Activated CD8-positive, alpha-beta T cell treated with anti-CD3 and anti-CD28 coated beads, Interleukin-2, amount 10 ng/mL, durations not matched to agents 7 days and 5 days (primary cell): ENCODE measurements around the gene NEK2. TPM values are rescaled to one million over a fixed set of nuclear protein-coding genes. Genes with fewer than 3 reads are reported as not detected.
"Not testable (repeated sequence)": the region's sequence is repeated elsewhere in the genome, so short reads cannot be mapped to it uniquely, and the experiment has no call there.

Source experiments
- ATAC-seq: fragments of 150-1000 bp; cut with Tn5 transposase; one replicate; pipeline ENCODE4 v1.10.0; 2021; ENCODE audit warnings: moderate library complexity
- CTCF ChIA-PET: fragments of 350-600 bp; sonication (Branson Sonifier 250); formaldehyde crosslinking; loops from one replicate; lab custom pipeline; 2021; ENCODE audit warnings: antibody characterized with exemption; lab: Charles Lee
- POLR2A ChIA-PET: fragments of 350-600 bp; sonication (Branson Sonifier 250); formaldehyde crosslinking; loops from one replicate; lab custom pipeline; 2021; ENCODE audit warnings: antibody characterized with exemption; lab: Charles Lee
- DNase-seq: peaks from one replicate; pipeline ENCODE4 v3.0.0-alpha.2; 2020
- H3K27ac Mint-ChIP-seq: one replicate; pipeline ENCODE4 v1.8.0; 2021; ENCODE audit warnings: mild to moderate bottlenecking, mixed read lengths
- H3K27me3 Mint-ChIP-seq: one replicate; pipeline ENCODE4 v1.8.0; 2021; ENCODE audit warnings: low read depth, mixed read lengths
- H3K36me3 Mint-ChIP-seq: one replicate; pipeline ENCODE4 v1.8.0; 2021; ENCODE audit warnings: low read depth, mixed read lengths
- H3K4me1 Mint-ChIP-seq: one replicate; pipeline ENCODE4 v1.8.0; 2021; ENCODE audit warnings: low read depth, mixed read lengths
- H3K4me3 Mint-ChIP-seq: one replicate; pipeline ENCODE4 v1.8.0; 2021; ENCODE audit warnings: mild to moderate bottlenecking, mixed read lengths
- H3K9me3 Mint-ChIP-seq: one replicate; pipeline ENCODE4 v1.8.0; 2022; ENCODE audit warnings: mixed read lengths; ENCODE audit not compliant: insufficient read depth
- total RNA-seq, 2 experiments: library from RNA; stranded (reverse); gene quantifications; one replicate each; pipeline ENCODE4 v1.2.3, GENCODE V29; 2021

Gene NEK2
- total RNA-seq, 2 experiments from 2014 or later, result 52.6 to 54.1 TPM

DNA sequence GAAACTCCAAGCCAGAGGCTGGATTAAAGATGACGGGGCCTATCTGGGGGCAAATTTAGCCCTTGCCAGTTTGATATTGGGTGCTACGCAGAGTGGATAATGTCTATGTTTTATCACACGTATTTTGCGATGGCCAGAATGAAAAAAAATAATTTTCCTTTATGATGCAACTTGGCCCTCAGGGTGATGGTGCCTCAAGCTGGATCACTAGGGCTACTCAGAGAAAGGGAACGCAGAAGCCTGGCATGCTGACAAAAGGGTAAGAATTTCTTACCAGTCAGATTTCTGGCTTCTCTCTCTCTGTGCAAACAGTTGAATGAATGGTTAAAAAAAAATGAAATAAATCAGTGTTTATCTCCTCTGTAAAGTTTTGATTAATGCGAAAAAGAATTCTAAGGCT, 32.6 kb upstream of the NEK2 start:
- no peaks in the 10 kb centered on the region for H3K27me3 Mint-ChIP-seq
- peaks cover 3% of the 10 kb centered on the region for H3K9me3 Mint-ChIP-seq
- ChIA-PET CTCF (interaction anchor here (3.1 kb wide), 1 partner anchor 10 kb away, joined by 20 read pairs; no protein-coding TSS in a partner anchor), POLR2A (no interaction called here)
- H3K36me3 Mint-ChIP-seq, result no peaks in the 10 kb centered on the region
- H3K4me1 Mint-ChIP-seq, result peaks cover 5% of the 10 kb centered on the region
- ATAC-seq (no peak), DNase-seq (no peak)
- H3K4me3 Mint-ChIP-seq, result no peak overlapping the region
- no peak overlapping the region for H3K27ac Mint-ChIP-seq

DNA sequence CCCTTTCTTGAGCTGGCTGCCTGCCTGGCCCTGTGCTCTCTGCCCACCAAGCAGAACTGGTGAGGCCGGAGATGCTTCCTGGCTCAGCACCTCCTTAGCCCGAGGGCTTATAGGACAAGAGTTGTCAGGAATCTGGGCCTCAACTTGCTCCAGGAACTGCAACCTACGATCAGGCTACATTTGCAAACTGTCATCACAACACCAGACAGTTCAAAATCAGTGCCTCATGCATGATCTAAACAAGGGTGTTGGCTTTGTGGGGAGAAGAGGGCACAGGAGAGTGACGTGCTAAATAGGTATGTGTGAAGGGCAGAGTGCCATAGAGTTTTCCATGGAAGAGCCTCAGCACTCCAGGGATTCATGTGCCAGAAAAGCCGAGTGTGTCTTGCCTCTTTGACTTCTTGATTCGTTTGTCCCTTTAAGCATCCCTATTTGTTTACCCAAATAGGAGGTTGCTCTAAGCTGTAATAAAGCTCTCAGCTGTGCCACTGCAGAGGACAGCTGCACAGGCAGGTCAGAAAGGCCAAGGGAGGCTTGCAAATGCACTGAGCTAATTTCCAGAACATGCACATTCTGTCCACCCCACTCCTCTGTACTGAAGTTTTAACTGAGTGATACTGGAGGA, 30.2 kb upstream of the NEK2 start:
- DNase-seq, result no peak
- no peak overlapping the region for H3K4me3 Mint-ChIP-seq
- ATAC-seq, result no peak
- H3K27me3 Mint-ChIP-seq, result peaks cover 3% of the 10 kb centered on the region
- CTCF ChIA-PET, result no interaction called here
- POLR2A ChIA-PET, result no interaction called here
- H3K27ac Mint-ChIP-seq, result no peak overlapping the region
- no peaks in the 10 kb centered on the region for H3K9me3 Mint-ChIP-seq
- H3K4me1 Mint-ChIP-seq, result no peaks in the 10 kb centered on the region
- no peaks in the 10 kb centered on the region for H3K36me3 Mint-ChIP-seq

DNA sequence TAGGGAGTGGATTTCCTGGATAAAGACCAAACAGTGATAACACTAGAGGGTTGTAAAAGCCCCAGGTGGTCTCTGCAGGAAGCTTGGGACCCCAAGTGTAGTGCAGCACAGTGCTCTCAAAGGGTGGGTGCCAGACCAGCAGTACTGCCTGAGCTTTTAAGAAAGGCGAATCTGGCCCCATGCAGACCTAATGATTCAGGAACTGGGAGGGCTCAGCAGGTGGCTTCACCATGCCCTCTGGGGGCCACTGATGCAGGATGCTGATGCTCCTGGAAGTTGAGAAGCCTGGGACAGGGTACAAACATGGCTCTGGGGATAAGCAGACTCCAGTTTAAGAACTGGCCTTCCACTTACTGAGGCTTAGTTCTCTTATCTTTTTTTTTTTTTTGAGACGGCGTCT, 29.1 kb upstream of the NEK2 start:
- Mint-ChIP-seq H3K4me3 (no peak overlapping the region), H3K27me3 (peaks cover 3% of the 10 kb centered on the region), H3K36me3 (no peaks in the 10 kb centered on the region), H3K4me1 (no peaks in the 10 kb centered on the region), H3K27ac (no peak overlapping the region), H3K9me3 (no peaks in the 10 kb centered on the region)
- ChIA-PET POLR2A (no interaction called here), CTCF (interaction anchor here (0.8 kb wide), 1 partner anchor 24 kb away, joined by 4 read pairs; no protein-coding TSS in a partner anchor)
- DNase-seq (no peak), ATAC-seq (no peak)

DNA sequence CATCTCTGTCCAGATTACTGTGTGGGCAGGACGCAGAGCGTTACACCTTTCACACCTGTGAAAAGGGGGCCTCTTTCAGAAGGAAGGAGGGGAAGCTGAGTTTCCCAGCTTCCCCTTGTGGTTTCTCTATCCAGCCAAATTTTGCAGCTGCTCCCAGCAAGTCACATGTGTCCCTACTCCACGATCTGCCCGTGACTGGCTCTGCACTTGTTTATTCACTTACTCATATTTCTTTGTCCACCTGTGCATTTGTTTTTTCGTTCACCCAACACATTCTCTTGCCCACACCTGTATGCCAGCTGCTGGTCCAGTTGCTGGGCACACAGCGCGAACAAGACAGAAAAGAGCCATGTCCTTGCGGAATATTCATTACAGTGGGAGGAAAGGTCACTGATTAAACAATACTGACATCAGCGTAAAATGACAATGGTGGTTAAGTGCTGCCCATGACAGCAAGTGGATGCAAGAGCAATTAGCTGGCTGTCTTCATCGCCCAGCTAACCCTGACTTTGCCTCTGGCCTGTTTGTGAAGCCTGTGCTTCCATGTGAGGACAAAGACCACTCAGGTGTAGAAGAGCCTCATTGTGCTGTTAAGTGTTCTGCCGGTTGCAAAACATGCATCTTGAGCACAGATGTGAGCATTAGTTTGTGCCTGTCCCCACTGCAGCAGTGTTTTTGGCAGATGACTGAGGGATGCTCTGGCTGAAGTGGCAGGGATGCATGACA, 28.6 kb upstream of the NEK2 start:
- no peaks in the 10 kb centered on the region for H3K36me3 Mint-ChIP-seq
- no peak for ATAC-seq
- no peaks in the 10 kb centered on the region for H3K9me3 Mint-ChIP-seq
- H3K4me3 Mint-ChIP-seq, result no peak overlapping the region
- peaks cover under 1% of the 10 kb centered on the region for H3K4me1 Mint-ChIP-seq
- peaks cover 3% of the 10 kb centered on the region for H3K27me3 Mint-ChIP-seq
- no peak overlapping the region for H3K27ac Mint-ChIP-seq
- DNase-seq, result no peak
- POLR2A ChIA-PET, result interaction anchor here (0.6 kb wide), 1 partner anchor 28 kb away, joined by 3 read pairs; no protein-coding TSS in a partner anchor
- CTCF ChIA-PET, result no interaction called here

DNA sequence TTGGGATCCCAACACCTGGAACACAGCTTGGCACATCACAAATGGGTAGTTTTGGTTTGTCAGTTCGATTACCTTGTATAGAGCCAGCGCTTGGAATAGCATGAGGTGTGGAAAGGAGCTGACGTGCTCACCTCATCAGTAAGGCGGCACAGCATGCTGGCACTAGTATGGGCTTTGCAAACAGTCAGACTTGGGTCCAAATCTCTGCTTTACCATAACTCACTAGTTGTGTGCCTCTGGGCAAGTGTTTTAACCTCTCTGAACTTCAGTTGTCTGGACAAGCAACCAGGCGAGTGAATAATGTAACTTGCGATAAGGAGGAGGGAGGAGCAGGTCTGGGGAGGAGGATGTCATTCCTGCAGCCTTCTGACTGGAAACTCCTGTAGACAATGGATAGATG, 26.3 kb upstream of the NEK2 start:
- peaks cover 21% of the 10 kb centered on the region for H3K4me1 Mint-ChIP-seq
- no peak overlapping the region for H3K4me3 Mint-ChIP-seq
- POLR2A ChIA-PET, result no interaction called here
- ATAC-seq (no peak), DNase-seq (no peak)
- H3K9me3 Mint-ChIP-seq, result no peaks in the 10 kb centered on the region
- H3K27me3 Mint-ChIP-seq, result peaks cover 3% of the 10 kb centered on the region
- CTCF ChIA-PET, result interaction anchor here (0.7 kb wide), 1 partner anchor 334 kb away, joined by 3 read pairs; the partner anchor contains the start of genes DTL and INTS7
- H3K36me3 Mint-ChIP-seq, result no peaks in the 10 kb centered on the region
- no peak overlapping the region for H3K27ac Mint-ChIP-seq

DNA sequence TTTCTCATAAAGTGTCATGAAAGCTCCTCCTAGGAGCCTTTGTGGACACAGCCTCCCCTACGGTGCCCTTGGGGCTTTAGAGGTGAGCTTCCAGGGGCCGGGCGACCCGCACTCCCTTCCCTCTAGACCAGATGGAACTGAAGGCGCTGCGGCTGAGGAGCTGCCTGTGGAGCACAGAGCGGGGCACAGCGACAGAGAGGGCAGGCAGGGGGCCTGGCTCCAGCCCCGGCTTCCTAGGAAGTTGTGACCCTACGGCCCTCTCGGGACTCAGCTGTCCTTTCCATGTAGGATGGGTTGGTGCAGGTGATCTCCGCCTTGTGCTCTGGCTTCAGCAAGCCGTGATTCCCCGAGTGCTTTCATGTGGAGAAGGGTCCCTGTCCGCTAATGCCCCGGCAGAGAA, 23.6 kb upstream of the NEK2 start:
- peaks cover 3% of the 10 kb centered on the region for H3K27me3 Mint-ChIP-seq

DNA sequence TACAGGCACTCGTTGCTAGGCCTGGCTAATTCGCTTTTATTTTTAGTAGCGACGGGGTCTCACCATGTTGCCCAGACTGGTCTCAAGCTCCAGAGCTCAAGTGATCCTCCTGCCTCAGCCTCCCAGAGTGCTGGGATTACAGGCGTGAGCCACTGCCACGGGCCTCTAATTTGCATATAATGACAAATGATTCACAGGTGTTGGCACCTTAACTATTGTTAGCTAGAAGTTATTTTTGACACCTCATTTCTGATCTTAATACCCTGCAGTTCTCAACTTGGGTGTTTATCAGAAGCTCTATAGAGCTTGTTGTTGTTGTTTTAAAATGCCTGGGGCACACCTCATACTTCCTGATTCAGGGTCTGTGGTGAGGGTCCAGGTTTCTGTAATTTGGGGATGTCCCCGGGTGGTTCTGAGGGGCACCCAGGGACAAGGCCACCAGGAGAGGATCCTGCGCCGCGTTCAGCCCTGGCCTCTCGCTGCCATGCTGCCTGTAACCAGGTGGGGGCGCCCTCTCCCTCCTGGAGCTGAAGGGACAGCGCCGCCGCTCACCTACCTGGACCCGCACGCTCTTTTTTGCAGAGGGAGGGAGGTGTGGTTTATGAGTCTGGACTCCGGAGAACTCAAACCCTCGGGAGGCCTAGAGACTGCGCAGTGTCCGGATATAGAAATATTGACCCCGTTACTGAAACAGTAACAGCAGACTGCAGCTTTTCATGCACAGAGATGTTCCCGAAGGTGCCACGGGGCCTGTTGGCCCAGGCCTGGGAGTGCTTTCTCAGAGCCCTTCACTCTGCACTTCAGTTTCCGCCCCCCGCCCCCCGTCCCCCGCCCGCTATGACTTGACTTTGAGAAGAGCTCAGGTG, 23.0 kb upstream of the NEK2 start:
- POLR2A ChIA-PET, result interaction anchor here (0.8 to 2.0 kb wide), 4 partner anchors 14 to 337 kb away, joined by 3 to 7 read pairs (median 4); partner anchors contain the start of genes DTL and INTS7
- H3K4me3 Mint-ChIP-seq, result peak overlapping the region; percentile 32
- peaks cover 50% of the 10 kb centered on the region for H3K4me1 Mint-ChIP-seq
- peak; percentile 90 for DNase-seq
- H3K27ac Mint-ChIP-seq, result peak overlapping the region; percentile 31
- CTCF ChIA-PET, result interaction anchor here (0.6 to 9.5 kb wide), 86 partner anchors 11 to 757 kb away, joined by 3 to 142 read pairs (median 4); partner anchors contain the start of genes DTL, INTS7 and NEK2
- H3K27me3 Mint-ChIP-seq, result peaks cover 3% of the 10 kb centered on the region
- ATAC-seq, result peak; percentile 95
- H3K36me3 Mint-ChIP-seq, result peaks cover 2% of the 10 kb centered on the region
- H3K9me3 Mint-ChIP-seq, result no peaks in the 10 kb centered on the region

More for the DNA sequence above, 23.6 kb upstream of the NEK2 start:
- POLR2A ChIA-PET, result interaction anchor here (1.1 kb wide), 1 partner anchor 336 kb away, joined by 3 read pairs; the partner anchor contains the start of genes DTL and INTS7
- DNase-seq (no peak), ATAC-seq (no peak)
- CTCF ChIA-PET, result interaction anchor here (0.6 to 9.5 kb wide), 56 partner anchors 10 to 757 kb away, joined by 3 to 142 read pairs (median 6); partner anchors contain the start of genes DTL, INTS7 and NEK2
- H3K4me3 Mint-ChIP-seq, result no peak overlapping the region
- no peaks in the 10 kb centered on the region for H3K36me3 Mint-ChIP-seq
- no peak overlapping the region for H3K27ac Mint-ChIP-seq
- no peaks in the 10 kb centered on the region for H3K9me3 Mint-ChIP-seq
- H3K4me1 Mint-ChIP-seq, result peaks cover 47% of the 10 kb centered on the region

DNA sequence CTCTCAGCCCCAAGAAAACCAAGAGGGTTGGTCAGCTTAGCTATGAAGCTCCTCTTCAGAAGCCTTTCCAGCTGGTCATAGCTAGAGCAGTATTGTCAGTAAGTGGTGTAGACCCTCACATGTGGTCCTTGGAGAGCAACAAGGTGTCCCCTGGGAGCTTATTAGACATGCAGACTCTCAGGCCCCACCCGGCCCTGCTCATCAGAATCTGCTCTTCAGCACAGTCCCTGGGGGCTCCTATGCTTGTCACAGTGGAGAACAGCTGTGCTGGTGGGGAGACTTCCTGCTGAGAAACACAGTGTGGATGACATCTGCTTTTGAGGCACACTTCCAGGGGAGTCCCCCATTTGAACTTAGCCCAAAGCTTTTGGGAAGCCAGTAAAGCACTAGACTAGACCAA, 21.9 kb upstream of the NEK2 start:
- ATAC-seq, result no peak
- Mint-ChIP-seq H3K27ac (no peak overlapping the region), H3K9me3 (no peaks in the 10 kb centered on the region), H3K4me1 (peaks cover 50% of the 10 kb centered on the region), H3K36me3 (peaks cover 2% of the 10 kb centered on the region), H3K27me3 (peaks cover 3% of the 10 kb centered on the region), H3K4me3 (no peak overlapping the region)
- peak; percentile 37 for DNase-seq
- CTCF ChIA-PET, result interaction anchor here (0.9 to 9.5 kb wide), 24 partner anchors 12 to 758 kb away, joined by 3 to 142 read pairs (median 8); partner anchors contain the start of genes DTL and INTS7
- POLR2A ChIA-PET, result interaction anchor here (1.9 to 2.0 kb wide), 2 partner anchors 13 to 338 kb away, joined by 5 to 7 read pairs; partner anchors contain the start of genes DTL and INTS7

DNA sequence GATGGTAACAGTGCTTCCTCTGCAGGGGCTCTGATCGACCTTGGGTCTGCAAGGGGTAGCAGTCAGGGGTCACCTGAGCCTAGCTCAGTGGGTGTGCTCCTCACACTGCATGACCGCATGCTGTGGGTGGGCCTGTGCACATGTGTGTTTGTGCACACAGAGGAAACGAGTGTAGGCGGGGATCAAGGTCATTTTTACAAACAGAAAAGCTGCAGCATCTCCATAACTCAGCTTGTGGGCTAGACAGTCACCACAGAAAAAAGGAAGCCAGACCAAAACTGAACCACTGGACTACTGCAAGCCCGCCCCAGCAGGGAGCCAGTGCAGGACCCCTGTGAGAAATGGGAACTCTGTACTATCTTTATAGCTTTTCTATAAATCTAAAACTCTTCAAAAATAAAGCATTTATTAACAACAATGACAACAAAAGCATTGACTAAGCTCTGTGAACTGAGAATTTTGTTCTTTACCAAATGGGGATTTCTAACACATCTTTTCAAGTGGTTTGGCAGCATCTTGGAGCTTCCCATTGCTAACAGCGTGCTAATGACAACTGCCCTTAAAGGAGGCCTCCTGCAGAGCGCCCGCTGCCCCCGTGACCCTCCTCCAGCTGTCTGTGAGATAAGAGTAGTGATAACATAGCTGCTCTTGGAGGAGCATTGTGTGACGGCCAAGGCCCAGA, 19.9 kb upstream of the NEK2 start:
- Mint-ChIP-seq H3K27ac (peak overlapping the region; percentile 68), H3K27me3 (peaks cover 5% of the 10 kb centered on the region), H3K4me3 (no peak overlapping the region), H3K9me3 (no peaks in the 10 kb centered on the region), H3K4me1 (peaks cover 50% of the 10 kb centered on the region), H3K36me3 (peaks cover 2% of the 10 kb centered on the region)
- peak; percentile 9 for ATAC-seq
- peak; percentile 49 for DNase-seq
- POLR2A ChIA-PET, result interaction anchor here (0.6 kb wide), 2 partner anchors 591 to 643 kb away, joined by 3 read pairs; no protein-coding TSS in a partner anchor
- CTCF ChIA-PET, result interaction anchor here (0.6 to 9.5 kb wide), 7 partner anchors 15 to 761 kb away, joined by 3 to 142 read pairs (median 3); partner anchors contain the start of genes DTL and INTS7

DNA sequence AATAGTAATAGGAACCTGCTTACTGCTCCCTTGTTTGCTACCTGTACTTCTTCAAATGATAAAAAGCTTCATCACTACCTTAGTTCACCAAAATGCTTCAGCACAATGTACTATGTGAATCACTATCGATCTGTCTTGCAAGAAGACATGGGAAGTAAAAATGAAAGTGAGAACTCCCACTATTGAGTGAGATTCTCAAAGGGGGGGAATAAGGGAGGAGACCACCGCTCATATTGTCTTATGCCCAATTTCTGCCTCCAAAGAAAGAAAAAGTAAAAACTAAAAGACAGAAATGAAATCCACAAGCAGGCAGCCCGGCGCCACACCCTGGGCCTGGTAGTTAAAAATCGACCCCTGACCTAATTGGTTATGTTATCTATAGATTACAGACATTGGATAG, 18.5 kb upstream of the NEK2 start:
- not testable (repeated sequence) for H3K9me3 Mint-ChIP-seq
- H3K4me1 Mint-ChIP-seq, result peaks cover 52% of the 10 kb centered on the region
- CTCF ChIA-PET, result interaction anchor here (9.5 kb wide), 1 partner anchor 13 kb away, joined by 142 read pairs; no protein-coding TSS in a partner anchor

More for the DNA sequence above, 18.5 kb upstream of the NEK2 start:
- POLR2A ChIA-PET, ATAC-seq, H3K4me3 Mint-ChIP-seq, H3K36me3 Mint-ChIP-seq, H3K27me3 Mint-ChIP-seq, H3K27ac Mint-ChIP-seq, DNase-seq: not testable (repeated sequence)
